Measurements from ENCODE around the gene DBNDD1.

The DBNDD1 gene

DNA sequence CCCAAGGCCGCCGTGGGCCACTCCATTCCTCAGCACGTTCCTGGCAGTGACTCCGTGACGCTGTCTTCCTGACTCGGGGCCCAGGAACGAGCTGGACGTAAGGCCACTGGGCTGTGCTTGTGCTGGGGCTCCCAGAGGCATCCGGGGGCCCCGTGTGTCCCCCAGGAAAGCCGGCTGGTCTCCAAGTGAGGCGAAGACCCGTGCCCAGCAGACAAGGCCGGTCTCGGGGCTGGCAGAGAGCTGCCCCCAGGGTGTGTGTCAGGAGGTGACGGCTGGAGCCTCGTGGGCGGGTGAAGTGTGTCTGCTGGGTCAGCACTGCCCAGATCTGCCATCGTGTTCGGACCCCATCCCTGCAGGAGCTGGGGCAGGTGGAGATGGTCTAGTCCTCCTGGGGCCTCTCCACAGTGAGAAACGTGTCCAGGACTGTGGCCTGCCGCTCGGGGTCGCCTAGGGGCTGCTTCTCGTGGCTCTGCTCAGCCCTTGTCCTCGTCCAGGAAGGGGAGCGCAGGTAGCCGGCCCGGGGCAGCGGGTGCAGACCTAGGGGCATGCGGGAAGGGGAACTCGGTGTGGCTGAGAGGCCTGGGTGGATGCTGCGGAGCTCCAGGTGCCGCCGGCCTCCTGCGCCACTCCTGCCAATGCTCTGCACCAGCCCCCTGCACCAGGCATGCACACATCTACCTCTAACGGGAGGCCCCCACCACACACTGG, 13.1 kb downstream of the DBNDD1 start:
- TF ChIP-seq, protein P1, sequence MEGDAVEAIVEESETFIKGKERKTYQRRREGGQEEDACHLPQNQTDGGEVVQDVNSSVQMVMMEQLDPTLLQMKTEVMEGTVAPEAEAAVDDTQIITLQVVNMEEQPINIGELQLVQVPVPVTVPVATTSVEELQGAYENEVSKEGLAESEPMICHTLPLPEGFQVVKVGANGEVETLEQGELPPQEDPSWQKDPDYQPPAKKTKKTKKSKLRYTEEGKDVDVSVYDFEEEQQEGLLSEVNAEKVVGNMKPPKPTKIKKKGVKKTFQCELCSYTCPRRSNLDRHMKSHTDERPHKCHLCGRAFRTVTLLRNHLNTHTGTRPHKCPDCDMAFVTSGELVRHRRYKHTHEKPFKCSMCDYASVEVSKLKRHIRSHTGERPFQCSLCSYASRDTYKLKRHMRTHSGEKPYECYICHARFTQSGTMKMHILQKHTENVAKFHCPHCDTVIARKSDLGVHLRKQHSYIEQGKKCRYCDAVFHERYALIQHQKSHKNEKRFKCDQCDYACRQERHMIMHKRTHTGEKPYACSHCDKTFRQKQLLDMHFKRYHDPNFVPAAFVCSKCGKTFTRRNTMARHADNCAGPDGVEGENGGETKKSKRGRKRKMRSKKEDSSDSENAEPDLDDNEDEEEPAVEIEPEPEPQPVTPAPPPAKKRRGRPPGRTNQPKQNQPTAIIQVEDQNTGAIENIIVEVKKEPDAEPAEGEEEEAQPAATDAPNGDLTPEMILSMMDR (IDR thresholded peaks at IDR 0.05; ENCODE audit: control insufficient read depth, extremely low read depth, insufficient read depth), result no peak
- no peak for DNase-seq (ENCODE audit: low read depth)
- H3K4me3 ChIP-seq (ENCODE audit: low read depth, low read length), result no peak overlapping the region

DNA sequence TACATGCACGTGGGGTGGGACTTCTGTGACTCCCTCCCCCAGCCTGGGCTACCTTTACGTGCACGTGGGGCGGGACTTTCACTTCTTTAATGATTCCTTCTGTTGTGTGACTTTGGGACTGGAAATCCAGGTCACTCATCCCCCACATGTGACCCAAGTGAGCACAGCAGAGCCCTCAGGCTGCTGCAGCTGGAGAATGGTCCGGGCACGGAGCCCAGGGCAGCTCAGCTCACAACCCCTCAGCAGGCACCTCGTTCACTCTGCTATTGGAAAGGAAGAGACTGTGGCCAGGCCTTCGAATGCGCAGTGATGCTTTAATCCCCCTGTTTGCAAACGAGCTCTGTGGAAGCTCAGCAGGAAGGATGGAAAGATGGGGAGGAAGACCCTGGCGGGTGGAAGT, 14.7 kb downstream of the DBNDD1 start:
- TF ChIP-seq, protein P1 (IDR thresholded peaks at IDR 0.05; ENCODE audit: control insufficient read depth, extremely low read depth, insufficient read depth), result no peak
- no peak for DNase-seq (ENCODE audit: low read depth)

DNA sequence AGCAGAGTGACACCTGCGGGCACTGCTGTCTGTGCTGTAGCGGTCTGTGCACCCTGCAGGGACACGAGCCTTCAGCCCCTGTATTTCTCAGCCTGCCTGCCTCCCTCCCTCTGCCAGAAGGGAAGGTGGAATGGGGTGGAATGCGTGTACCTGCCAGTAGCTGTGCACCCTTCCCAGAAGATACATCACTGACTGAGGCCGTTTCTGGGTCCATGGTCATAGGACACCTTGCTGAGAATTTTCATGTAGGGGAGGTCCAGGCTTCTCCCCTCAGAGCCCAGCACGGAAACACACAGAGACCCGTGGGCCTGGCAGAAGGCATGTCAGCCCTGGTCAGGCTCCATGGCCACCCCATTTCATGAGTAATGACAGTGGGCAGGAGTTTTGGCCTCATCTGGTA, 16.5 kb downstream of the DBNDD1 start:
- TF ChIP-seq, protein P1 (IDR thresholded peaks at IDR 0.05; ENCODE audit: control insufficient read depth, extremely low read depth, insufficient read depth), result no peak
- DNase-seq (ENCODE audit: low read depth), result no peak
- no peak overlapping the region for H3K4me3 ChIP-seq (ENCODE audit: low read depth, low read length)

More for the DNA sequence above, 14.7 kb downstream of the DBNDD1 start:
- no peak overlapping the region for H3K4me3 ChIP-seq (ENCODE audit: low read depth, low read length)

DNA sequence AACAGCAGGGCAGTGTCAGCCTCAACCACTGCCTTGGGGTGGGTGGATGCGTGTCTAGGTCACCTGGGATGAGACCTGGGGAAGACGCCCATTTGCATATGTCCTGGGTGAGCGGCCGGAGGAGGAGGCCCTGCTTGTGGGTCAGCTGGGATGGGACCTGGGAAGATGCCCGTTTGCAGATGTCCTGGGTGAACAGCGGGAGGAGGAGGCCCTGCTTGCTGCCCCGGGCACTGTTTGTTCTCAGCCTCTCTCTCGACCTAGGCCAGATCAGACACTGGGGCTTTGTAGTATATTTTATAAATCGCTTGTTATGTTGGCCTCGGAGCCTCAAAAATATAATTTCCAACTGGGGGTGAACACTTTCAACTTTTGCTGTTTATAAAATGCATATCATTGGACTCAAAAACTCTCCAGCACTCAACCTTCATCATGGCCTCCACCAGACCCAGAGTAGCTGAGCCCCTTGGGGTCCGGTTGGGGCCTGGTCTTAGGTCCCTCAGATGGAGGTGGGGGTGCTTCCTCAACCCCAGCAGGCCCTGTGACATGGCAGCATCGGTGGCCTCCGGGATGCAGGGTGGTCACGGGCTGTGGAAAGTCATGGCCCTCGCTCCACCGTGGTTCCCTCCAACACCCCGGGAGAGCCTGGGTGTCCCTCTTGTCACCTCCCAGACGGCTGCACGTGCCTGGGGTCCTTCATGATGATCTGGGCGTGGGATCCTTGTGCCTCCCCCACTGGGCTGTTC, 17.3 kb downstream of the DBNDD1 start:
- TF ChIP-seq, protein P1 (IDR thresholded peaks at IDR 0.05; ENCODE audit: control insufficient read depth, extremely low read depth, insufficient read depth), result no peak
- H3K4me3 ChIP-seq (ENCODE audit: low read depth, low read length), result no peak overlapping the region
- DNase-seq (ENCODE audit: low read depth), result no peak

DNA sequence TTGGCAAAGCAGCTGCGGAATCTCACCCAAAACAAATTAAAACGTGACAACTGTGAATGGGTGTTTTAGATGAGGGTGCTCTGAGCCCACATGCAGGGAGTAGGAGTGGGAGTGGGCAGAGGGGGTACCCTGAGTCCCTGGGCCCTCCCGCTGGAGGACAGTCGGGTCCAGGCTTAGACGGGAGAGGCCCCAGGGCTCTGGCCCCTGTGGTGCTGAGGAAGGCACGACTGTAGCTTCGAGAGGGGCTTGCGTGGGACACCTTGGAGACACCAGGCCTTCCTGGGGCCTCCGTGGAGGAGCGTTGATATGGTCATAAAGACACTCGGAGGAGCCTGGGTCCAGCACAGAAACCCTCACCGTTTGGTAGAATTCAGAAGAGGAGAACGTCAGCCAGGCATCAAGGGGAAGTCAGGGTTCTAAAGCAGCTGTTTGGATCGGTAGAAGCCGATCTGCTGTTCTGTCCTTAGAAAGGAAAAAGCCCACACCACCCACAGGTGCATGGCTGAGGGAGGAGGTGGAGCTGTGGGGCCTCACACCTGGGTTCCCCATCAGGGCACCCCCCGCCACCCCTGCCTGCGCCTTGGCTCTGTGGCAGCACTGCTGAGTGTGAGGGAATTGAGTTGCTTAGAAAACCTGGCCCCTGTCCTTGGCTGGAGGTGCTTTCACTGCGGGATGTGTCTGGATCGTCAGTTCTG, 18.4 kb downstream of the DBNDD1 start:
- no peak overlapping the region for H3K4me3 ChIP-seq (ENCODE audit: low read depth, low read length)
- no peak for DNase-seq (ENCODE audit: low read depth)
- TF ChIP-seq, protein P1 (IDR thresholded peaks at IDR 0.05; ENCODE audit: control insufficient read depth, extremely low read depth, insufficient read depth), result no peak

DNA sequence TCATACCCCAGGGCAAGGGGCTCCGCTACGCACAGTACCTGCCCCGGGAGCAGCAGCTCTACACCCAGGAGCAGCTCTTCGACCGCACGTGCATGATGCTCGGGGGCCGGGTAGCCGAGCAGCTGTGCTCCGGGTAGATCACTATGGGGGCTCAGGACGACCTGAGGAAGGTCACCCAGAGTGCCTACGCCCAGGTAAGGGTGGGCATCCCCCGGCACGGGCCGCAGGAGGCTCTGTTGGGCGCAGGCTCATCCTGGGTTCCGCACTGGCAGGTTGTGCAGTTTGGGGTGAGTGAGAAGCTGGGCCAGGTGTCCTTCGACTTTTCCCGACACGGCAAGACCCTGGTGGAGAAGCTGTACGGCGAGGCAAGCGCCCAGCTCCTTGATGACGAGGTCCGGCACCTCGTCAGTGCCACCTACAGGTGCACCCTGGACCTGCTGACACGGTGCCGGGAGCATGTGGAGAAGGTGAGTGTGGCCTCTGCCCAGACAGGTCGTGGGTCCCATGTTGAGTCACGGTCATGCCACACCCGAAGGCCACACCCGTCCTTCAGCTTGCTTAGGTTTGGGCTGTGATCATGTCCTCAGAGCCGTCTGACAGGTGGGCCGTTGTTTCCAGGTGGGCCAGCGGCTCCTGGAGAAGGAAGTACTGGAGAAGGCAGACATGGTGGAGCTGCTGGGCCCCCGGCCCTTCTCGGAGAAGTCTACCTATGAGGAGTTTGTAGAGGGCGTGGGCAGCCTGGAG, 19.3 kb downstream of the DBNDD1 start:
- TF ChIP-seq, protein P1 (IDR thresholded peaks at IDR 0.05; ENCODE audit: control insufficient read depth, extremely low read depth, insufficient read depth), result 0 out of 2 replicates have a peak, but pooled peaks have one; percentile 12
- DNase-seq (ENCODE audit: low read depth), result no peak
- no peak overlapping the region for H3K4me3 ChIP-seq (ENCODE audit: low read depth, low read length)

All from LNCaP clone FGC (cell line).